GM21723 (cell line): Measurements from ENCODE around the gene ADAMTS3.
"Not testable (repeated sequence)": the region's sequence is repeated elsewhere in the genome, so short reads cannot be mapped to it uniquely, and the experiment has no call there.

Source experiments
- ATAC-seq: cut with Tn5 transposase; IDR thresholded peaks from one replicate; pipeline ENCODE4 v1.9.1; 2021; ENCODE audit warnings: mild to moderate bottlenecking, moderate library complexity; ENCODE audit not compliant: unreplicated experiment

ADAMTS3 gene

GRCh38 chr4:72553540-72554337, 15.3 kb downstream of the ADAMTS3 start:
- ATAC-seq, result no peak

- no peak for ATAC-seq
These were observed 16.6 kb downstream of the ADAMTS3 start for GRCh38 chr4:72552447-72552846.

GRCh38 chr4:72546456-72546855, 22.6 kb downstream of the ADAMTS3 start:
- ATAC-seq, result no peak

- ATAC-seq, result not testable (repeated sequence)
These were observed 28.3 kb downstream of the ADAMTS3 start for GRCh38 chr4:72540694-72541093.

GRCh38 chr4:72538006-72538405, 31.0 kb downstream of the ADAMTS3 start:
- ATAC-seq, result no peak

- ATAC-seq, result no peak
These were observed 32.6 kb downstream of the ADAMTS3 start for GRCh38 chr4:72536443-72536842.

GRCh38 chr4:72531768-72532290, 37.2 kb downstream of the ADAMTS3 start:
- no peak for ATAC-seq

GRCh38 chr4:72531322-72531721, 37.7 kb downstream of the ADAMTS3 start:
- no peak for ATAC-seq

GRCh38 chr4:72529148-72529822, 39.7 kb downstream of the ADAMTS3 start:
- ATAC-seq, result no peak

- no peak for ATAC-seq
These were observed 41.9 kb downstream of the ADAMTS3 start for GRCh38 chr4:72527038-72527646.

- ATAC-seq, result no peak
These were observed 43.1 kb downstream of the ADAMTS3 start for GRCh38 chr4:72525938-72526337.

- ATAC-seq, result no peak
These were observed 46.6 kb downstream of the ADAMTS3 start for GRCh38 chr4:72522440-72522839.

GRCh38 chr4:72513227-72513626, 55.8 kb downstream of the ADAMTS3 start:
- ATAC-seq, result no peak

GRCh38 chr4:72507860-72508419, 61.1 kb downstream of the ADAMTS3 start:
- no peak for ATAC-seq

- ATAC-seq, result no peak
These were observed 61.9 kb downstream of the ADAMTS3 start for GRCh38 chr4:72507167-72507566.

- peak; percentile 85 for ATAC-seq
These were observed 63.7 kb downstream of the ADAMTS3 start for GRCh38 chr4:72505314-72505744.

GRCh38 chr4:72500214-72500613, 68.8 kb downstream of the ADAMTS3 start:
- ATAC-seq, result no peak

GRCh38 chr4:72496119-72496518, 72.9 kb downstream of the ADAMTS3 start:
- ATAC-seq, result no peak

- no peak for ATAC-seq
These were observed 74.9 kb downstream of the ADAMTS3 start for GRCh38 chr4:72494156-72494555.

- no peak for ATAC-seq
These were observed 79.8 kb downstream of the ADAMTS3 start for GRCh38 chr4:72489267-72489666.

GRCh38 chr4:72486991-72487390, 82.0 kb downstream of the ADAMTS3 start:
- no peak for ATAC-seq
